SJCRH30 (cell line): ENCODE results near the gene KCNJ10. TPM values are rescaled to one million over a fixed set of nuclear protein-coding genes. Genes with fewer than 3 reads are reported as not detected.

ENCODE experiments used
- DNase-seq, 2 experiments: peaks; one replicate each; pipeline ENCODE4 v3.0.0-alpha.2; 2015 to 2020
- H3K27ac ChIP-seq: fragments of 250-450 bp; sonication (Bioruptor Pico); 2 replicates; pipeline ENCODE4 v1.5.1; 2020; ENCODE audit warnings: mild to moderate bottlenecking, moderate library complexity
- H3K27me3 ChIP-seq: fragments of 250-450 bp; sonication (Bioruptor Pico); 2 replicates; pipeline ENCODE4 v1.5.1; 2020; ENCODE audit warnings: mild to moderate bottlenecking, moderate library complexity
- H3K36me3 ChIP-seq: fragments of 250-450 bp; sonication (Bioruptor Pico); 2 replicates; pipeline ENCODE4 v1.5.1; 2020; ENCODE audit warnings: mild to moderate bottlenecking, moderate library complexity
- H3K4me1 ChIP-seq: fragments of 250-450 bp; sonication (Bioruptor Pico); 2 replicates; pipeline ENCODE4 v1.5.1; 2020; ENCODE audit warnings: mild to moderate bottlenecking, moderate library complexity
- H3K4me3 ChIP-seq: fragments of 250-450 bp; sonication (Bioruptor Pico); 2 replicates; pipeline ENCODE4 v1.5.1; 2020; ENCODE audit warnings: mild to moderate bottlenecking, moderate library complexity
- H3K9me3 ChIP-seq: fragments of 250-450 bp; sonication (Bioruptor Pico); replicated peaks from 2 replicates; pipeline ENCODE4 v1.5.1; 2020; ENCODE audit warnings: mild to moderate bottlenecking, moderate library complexity
- total RNA-seq: library from RNA; depleted of rRNA; stranded (reverse); fragments of >200 nt; shearing (Covaris generic); gene quantifications from 2 replicates; pipeline ENCODE4 v1.2.3, GENCODE V29; 2014

The KCNJ10 gene
- total RNA-seq, 1 experiment from 2014 or later: 0.14 TPM

DNA sequence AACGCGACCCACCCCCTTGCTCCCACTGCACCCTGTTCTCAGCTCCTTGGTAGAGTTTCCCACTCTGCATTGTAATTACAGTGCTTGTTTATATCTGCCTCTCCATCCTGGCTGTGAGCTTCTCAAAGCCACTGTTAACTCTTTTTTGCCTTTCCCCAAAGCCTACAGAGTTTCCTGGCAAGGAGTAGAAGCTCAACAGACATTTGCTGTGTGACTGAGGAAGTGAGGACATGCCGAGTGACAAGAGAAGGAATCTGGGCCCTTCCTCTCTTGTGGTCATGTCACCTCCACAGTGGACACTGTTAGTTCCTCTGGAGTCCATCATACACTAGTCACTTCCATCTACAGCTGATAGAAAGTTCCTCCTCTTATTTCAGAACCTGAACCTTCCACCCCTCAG, 34.5 kb upstream of the KCNJ10 start:
- Histone ChIP-seq H3K27me3 (no peaks in the 10 kb centered on the region), H3K4me1 (peaks cover 31% of the 10 kb centered on the region), H3K36me3 (no peaks in the 10 kb centered on the region), H3K27ac (no peak overlapping the region), H3K4me3 (no peak overlapping the region), H3K9me3 (no peaks in the 10 kb centered on the region)
- no peak for DNase-seq

DNA sequence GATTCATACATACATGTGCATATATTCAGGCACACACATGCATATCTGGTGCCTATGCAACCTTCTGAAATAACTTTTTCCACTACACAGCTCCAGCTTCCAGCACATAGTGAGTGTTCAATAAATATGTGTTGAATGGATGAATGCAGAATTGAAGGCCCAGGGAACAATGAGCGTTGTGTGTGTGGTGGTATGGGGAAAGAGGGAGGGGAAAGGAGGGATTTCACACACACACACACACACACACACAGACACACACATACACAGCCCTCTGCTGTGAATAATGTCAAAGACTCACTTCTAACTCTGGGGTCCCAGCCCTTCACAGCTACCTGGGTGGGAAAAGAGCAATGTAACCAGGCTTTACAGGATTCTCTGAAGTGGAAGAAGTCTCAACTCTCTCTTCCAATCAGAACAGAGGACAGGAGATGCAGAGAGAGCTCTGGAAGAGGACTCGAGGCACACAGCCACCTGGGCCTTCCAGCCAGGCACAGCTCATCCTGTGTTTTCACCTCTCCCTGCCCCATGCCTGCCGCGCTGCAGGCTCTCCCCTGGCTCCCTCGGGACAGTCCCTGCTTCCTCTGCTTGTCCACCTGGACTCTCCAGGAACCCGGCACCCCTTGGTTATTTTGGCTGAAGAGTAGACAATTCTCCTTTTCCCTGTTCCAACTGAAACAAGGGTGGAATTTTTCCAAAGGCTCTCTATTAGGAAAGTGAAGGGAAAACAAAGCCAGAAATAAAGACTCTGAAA, 33.9 kb upstream of the KCNJ10 start:
- DNase-seq: no peak
- H3K27ac ChIP-seq: no peak overlapping the region
- no peaks in the 10 kb centered on the region for H3K27me3 ChIP-seq
- H3K4me1 ChIP-seq: peaks cover 24% of the 10 kb centered on the region
- H3K9me3 ChIP-seq: no peaks in the 10 kb centered on the region
- no peaks in the 10 kb centered on the region for H3K36me3 ChIP-seq
- no peak overlapping the region for H3K4me3 ChIP-seq

DNA sequence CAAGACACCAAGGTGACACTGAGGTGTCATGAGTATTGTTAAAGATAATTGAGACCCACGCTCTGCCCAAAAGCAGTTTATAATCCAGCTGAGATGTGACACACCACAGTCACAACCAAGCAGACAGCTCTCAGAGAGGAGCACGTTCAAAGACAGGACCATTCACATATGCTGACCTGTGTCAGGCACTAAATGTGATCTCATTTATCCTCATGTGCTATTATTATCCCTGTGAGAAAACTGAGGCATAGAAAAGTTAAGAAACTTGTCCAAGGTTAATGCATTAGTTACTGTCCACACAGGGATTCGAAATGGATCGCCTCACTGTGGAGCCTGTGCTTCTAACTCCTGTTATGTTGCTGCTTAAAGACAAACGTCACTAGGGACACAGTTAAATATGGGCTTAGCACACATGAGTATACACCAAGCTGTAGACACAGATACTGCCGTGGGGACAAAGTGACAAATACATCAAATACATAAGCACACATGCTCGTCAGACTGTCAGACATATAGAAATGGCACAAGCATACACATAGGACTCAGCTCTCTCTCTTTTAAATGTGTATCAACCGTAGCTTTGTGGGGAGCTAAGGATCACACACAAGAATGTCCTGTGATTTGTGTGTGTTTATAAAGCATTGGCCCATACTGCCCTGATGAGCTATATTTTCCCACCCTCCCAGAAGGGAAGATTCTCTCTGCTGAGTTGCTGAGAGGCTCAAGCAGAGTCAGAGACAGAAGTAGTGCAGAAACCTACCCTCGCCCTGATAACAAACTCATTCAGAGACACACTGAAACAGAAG, 32.0 kb upstream of the KCNJ10 start:
- Histone ChIP-seq H3K9me3 (no peaks in the 10 kb centered on the region), H3K27me3 (no peaks in the 10 kb centered on the region), H3K4me1 (peaks cover 21% of the 10 kb centered on the region), H3K27ac (no peak overlapping the region), H3K36me3 (no peaks in the 10 kb centered on the region), H3K4me3 (no peak overlapping the region)
- DNase-seq: no peak

DNA sequence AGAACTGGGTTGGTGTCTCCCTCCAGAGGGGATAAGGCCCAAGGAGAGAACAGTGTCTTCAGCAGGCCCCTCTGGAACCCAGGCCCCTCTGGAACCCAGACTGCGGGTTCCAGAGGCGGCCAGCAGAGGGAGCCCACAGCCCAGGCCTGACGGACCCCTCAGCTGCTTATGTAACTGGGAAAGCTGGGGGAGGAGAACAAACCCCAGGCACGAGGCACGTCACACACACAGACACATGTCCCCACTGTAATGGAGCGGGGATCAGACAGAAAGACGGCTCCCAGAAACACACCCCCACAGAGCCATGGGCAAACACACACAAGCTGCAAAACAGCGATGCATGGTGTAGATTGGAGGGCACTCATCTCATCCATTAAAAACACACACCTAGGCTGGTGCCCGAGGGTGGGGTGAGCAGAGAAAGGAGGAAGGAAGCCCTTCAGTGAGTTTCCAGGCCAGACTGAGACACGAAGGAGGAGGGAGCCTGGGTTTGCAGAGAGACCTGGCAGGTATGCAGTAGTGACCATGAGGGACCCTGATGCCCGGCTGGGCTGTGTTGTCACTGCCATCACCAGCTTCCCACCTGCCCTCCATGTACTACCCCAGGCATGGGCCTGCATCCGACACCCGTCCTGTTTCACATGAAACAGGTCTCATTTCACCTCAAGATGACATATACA, 31.2 kb upstream of the KCNJ10 start:
- Histone ChIP-seq H3K27ac (no peak overlapping the region; the same call in 1 of the 2 replicates), H3K4me1 (peaks cover 21% of the 10 kb centered on the region), H3K36me3 (no peaks in the 10 kb centered on the region), H3K9me3 (no peaks in the 10 kb centered on the region), H3K27me3 (no peaks in the 10 kb centered on the region), H3K4me3 (no peak overlapping the region)
- peak; percentile 79 to 86 for DNase-seq

DNA sequence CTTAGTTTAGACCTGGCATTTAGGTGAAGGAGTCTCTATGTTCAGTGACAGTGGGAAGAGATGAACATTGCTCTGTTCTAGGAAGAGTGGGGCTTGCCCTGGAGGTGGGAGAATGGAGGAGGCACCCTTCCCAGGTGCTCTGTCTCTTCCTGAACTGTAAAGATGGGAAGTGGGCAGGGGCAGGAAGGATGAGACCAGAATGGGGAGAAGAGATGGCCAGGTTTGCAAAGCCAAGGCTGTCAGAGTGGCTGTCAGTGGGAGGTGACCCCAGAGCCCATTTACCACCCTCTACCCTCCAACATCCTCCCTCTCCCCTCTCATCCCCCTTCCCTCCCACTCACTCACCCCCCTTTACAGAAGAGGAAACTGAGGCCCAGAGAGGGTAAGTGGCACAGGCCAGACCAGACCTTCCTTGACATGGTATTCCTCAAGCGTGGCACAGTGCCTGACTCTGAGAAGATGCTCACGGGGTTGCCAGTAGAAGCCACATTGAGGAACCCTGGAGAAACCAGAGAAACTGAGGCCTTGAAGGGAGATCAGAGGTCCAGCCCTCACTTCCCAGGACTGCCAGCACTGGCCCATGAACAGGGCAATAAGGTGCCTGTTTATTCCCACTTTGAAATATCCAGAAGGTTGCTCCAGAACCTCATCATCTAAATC, 29.9 kb upstream of the KCNJ10 start:
- Histone ChIP-seq H3K27ac (no peak overlapping the region), H3K4me1 (peaks cover 21% of the 10 kb centered on the region)

DNA sequence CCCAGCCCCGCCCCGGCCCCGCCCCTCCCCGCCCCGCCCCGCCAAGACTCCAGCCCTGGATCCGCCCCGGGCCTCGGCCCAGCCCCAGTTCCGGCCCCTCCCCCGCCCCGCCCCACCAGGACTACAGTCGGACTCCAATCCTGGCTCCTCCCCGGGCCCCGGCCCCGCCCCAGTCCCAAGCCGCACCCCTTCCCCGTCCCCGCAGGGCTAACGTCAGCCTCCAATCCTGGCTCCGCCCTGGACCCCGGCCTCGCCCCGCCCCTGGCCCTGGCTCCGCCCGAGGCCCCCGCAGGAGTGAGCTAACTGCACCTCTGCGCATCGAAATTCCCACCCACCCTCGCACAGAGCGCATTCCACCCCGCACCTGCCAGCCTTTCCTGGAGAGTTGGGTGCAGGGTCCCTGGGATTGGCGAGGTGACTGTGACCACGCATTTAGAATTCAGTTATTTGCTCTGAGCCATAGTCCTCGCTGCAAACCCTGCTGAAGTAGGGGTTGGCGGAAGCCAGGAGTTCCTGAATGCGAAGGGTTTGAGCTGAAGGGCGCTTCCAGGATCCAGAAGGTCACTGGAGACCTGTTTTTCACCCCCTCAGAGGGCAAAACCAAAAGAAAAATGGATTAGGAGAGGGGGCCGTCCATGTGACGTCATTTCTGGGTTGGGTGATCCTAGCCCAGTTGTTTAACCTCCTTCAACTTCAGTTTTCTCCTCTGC, 29.0 kb upstream of the KCNJ10 start:
- H3K36me3 ChIP-seq: no peaks in the 10 kb centered on the region
- no peaks in the 10 kb centered on the region for H3K9me3 ChIP-seq
- peak; percentile 95 to 96 for DNase-seq
- H3K4me3 ChIP-seq: peak overlapping the region; percentile 54
- H3K4me1 ChIP-seq: peaks cover 20% of the 10 kb centered on the region
- no peak overlapping the region for H3K27ac ChIP-seq
- H3K27me3 ChIP-seq: no peaks in the 10 kb centered on the region

More for the DNA sequence above, 29.9 kb upstream of the KCNJ10 start:
- H3K27me3 ChIP-seq: no peaks in the 10 kb centered on the region
- H3K4me3 ChIP-seq: no peak overlapping the region
- H3K9me3 ChIP-seq: no peaks in the 10 kb centered on the region
- no peaks in the 10 kb centered on the region for H3K36me3 ChIP-seq
- DNase-seq: no peak

DNA sequence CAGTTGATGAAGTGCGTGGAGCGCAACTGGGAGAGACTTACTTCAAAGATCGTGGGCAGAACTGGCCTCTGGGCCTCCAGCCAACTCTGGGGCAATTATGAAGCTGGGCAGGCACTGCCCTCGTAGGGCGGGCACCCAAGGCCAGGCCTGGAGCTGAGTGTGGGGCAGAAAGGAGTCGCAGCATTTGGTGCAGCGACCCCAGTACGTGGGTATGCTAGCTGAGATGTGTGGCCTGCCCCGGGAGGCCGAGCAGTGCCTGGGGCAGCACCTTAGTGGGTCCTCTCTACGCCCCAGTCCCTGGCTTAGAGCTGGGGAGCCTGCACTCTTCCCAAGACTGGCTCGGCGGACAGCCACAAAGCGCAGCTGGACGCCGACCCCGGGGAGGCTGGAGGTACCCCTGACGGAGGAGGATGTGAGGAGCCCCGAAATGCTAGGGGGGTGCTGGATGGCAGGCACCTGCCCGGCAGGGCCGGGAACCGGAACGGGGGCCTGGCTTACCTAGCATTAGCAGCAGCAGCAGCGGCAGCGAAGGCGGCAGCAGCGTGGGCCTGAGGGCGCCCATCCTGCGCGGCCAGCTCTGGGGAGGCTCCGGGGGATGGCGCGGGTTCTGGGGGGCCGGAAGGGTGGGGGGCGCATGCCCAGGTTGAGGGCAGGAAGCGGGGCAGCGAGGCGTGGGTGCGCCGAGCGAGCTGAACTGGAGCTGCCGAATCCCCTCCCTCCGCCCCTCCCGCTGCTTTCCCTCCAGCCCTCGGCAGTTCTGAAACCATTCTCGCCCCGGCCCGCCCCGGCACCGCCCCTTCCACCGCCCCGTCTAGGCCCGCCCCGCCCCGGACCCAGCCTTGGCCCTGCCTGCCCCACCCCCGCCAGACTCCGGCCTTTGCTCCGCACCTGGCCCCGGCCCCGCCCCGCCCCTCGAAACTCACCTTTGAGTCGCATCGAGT, 28.2 kb upstream of the KCNJ10 start, which contains the start of gene IGSF8:
IGSF8 (minus strand) TSS at position 709 of the 941 bp plus-strand sequence; CDS start at position 562, 147 bp downstream.
- Histone ChIP-seq H3K27me3 (no peaks in the 10 kb centered on the region), H3K36me3 (no peaks in the 10 kb centered on the region), H3K4me3 (peak within 1 kb of the TSS; percentile 62), H3K4me1 (peaks cover 15% of the 10 kb centered on the region), H3K27ac (no peak within 1 kb of the TSS), H3K9me3 (no peaks in the 10 kb centered on the region)
- DNase-seq: peak; percentile 80

DNA sequence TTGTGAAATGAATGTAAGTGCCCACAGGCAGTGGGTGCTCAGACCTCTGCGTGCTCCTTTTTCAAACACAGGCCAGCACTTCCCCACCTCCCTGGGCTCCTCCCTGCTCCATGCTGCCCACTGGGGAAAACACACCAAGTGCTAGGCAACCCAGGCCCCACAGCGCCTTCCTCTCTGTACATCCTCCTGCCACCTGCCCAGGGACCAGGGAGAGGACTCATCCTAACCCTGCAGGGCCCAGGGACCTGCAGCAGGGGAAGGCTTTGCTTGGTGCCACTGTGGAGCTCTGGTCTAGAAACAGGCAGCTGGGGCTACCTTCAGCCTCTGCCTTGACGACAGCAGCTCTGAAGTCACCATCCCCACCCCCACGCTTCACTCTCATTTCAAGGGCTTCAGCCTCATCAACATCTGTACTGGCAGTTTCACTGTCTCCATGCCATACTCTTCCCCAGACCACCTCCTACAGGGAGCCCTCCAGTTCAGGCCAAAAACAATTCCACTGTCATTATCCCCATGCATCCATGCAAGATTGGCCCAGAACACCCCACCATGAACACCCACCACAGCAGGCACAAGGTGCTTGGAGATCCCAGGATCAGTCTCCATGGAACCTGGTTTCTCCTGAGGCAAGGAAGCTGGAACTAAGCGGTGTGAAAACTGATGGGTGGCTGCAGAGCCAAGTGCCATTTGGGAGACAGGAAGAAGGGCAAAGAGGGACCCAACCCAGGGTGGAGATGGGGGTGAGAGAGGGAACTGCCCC, 27.4 kb upstream of the KCNJ10 start:
- Histone ChIP-seq H3K4me3 (peak overlapping the region; percentile 62), H3K27me3 (no peaks in the 10 kb centered on the region), H3K9me3 (no peaks in the 10 kb centered on the region), H3K36me3 (no peaks in the 10 kb centered on the region), H3K27ac (no peak overlapping the region), H3K4me1 (peaks cover 6% of the 10 kb centered on the region; the same call in 1 of the 2 replicates)
- DNase-seq: no peak

DNA sequence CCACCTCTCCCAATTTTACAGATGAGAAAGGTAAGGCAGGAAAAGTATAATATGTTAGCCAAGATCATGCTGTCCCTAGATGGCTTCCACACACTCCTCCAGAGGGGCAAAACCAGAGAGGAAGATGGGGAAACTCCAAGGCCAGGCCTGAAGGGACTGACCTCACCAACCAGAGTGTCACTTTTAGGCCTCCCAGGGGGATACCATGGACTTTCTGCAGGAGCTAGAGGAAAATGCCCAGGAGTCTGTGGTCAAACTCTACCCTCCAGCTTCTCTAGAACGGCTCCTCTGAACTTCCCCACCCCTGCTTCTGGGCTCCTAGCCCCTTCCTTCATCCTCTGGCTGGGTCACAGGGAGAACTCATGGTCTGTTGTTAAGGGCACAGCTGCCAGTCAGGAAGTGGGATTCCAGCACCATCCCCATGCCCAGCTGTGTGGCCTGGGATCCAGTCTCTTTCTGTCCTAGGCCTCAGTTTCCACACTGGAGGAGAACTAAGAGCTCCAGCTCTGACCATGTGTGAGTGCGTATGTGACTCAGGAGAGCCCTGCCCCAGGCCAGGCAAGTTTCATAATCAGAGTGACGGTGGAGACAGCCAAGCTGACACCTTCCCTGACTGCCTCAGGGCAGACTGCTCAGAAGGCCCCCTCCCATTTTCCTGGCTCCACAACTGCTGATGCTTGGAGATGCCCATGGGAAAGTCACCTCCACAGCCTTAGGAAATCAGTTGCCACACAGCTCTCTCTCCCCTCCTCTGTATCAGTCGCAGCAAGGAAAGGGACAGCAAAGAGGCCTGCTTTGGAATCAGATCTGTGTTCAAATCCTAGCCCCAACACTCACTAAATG, 26.5 kb upstream of the KCNJ10 start:
- H3K36me3 ChIP-seq: no peaks in the 10 kb centered on the region
- H3K4me1 ChIP-seq: no peaks in the 10 kb centered on the region; the same call in 1 of the 2 replicates
- H3K4me3 ChIP-seq: no peak overlapping the region
- H3K9me3 ChIP-seq: no peaks in the 10 kb centered on the region
- H3K27me3 ChIP-seq: no peaks in the 10 kb centered on the region
- DNase-seq: no peak
- no peak overlapping the region for H3K27ac ChIP-seq

DNA sequence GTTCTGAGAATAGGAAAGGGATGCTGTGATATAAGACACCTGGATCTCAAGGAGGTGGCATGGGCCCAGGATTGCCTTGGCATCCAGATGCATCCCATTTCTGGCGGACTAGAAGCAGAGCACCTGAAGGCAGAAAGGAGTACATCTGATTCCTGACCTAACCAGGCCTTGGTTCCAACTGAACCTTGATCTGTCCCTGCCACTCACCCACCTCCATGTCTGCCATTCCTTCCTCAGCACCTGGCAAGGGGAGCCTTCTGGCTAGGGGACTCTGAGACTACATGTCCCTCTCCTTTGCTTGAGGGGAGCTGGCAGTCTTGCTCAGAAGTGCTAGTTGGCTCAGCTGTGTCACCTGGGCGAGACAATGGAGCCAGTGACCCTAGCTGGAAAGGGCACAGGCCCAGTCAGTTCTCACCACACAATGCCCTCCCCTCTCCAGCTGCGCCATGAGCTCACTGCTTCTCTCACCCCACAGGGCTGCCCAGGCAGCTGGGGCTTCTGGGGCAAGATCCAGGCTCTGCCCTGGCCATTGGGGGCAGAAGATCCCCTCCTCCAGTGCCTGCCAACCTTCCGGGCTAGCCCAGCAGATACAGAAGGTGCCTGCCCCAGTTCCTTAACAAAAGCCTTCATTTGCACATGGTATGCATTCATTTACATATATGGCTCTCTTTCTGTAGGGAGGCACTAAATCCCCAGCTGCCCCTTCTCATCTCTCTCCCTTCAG, 25.6 kb upstream of the KCNJ10 start:
- H3K9me3 ChIP-seq: no peaks in the 10 kb centered on the region
- DNase-seq: no peak
- no peak overlapping the region for H3K4me3 ChIP-seq
- no peaks in the 10 kb centered on the region for H3K27me3 ChIP-seq
- no peak overlapping the region for H3K27ac ChIP-seq
- no peaks in the 10 kb centered on the region for H3K36me3 ChIP-seq
- no peaks in the 10 kb centered on the region for H3K4me1 ChIP-seq

DNA sequence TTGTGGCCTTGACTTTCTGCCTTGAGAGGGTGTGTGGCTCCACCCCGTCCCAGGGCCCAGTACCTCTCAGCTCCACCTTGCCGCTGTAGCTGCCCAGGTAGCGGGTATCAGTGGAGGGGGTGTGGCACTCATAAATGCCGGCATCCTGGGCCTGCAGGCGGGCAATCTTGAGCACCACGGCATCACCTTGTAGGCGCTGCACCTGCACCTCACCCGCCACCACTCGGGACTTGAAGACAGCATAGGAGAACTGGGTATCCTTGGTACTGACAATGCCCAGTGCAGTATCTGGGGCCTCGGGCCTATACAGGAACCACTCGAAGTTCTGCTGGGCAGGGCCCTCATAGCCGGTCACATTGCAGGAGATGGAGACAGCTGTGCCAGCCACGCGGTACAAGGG, 24.8 kb upstream of the KCNJ10 start:
- DNase-seq: no peak
- Histone ChIP-seq H3K27me3 (no peaks in the 10 kb centered on the region), H3K4me1 (no peaks in the 10 kb centered on the region), H3K4me3 (no peak overlapping the region), H3K9me3 (no peaks in the 10 kb centered on the region), H3K36me3 (no peaks in the 10 kb centered on the region), H3K27ac (no peak overlapping the region)
